ENCODE measurements around the gene RABAC1. TPM values are rescaled to one million over a fixed set of nuclear protein-coding genes. Genes with fewer than 3 reads are reported as not detected.

RABAC1 gene
- total RNA-seq, 1 donor from 2014 or later, result 146 TPM

- Mint-ChIP-seq H3K27ac (ENCODE audit: unreplicated experiment) (peak overlapping the region; percentile 12), H3K27me3 (ENCODE audit: unreplicated experiment) (peaks cover 27% of the 10 kb centered on the region), H3K9me3 (ENCODE audit: unreplicated experiment) (no peaks in the 10 kb centered on the region), H3K36me3 (ENCODE audit: low read depth, unreplicated experiment) (peaks cover 40% of the 10 kb centered on the region), H3K4me3 (ENCODE audit: unreplicated experiment) (peak overlapping the region; percentile 59), H3K4me1 (ENCODE audit: unreplicated experiment) (peaks cover 14% of the 10 kb centered on the region)
- no peak for TF ChIP-seq CTCF (IDR thresholded peaks at IDR 0.05; ENCODE audit: unreplicated experiment)
- no peak for DNase-seq (ENCODE audit: low spot score)
These were observed 52.0 kb downstream of the RABAC1 start for GRCh38 chr19:41906916-41907680.

Other genes with a start within 250 kb of the RABAC1 start
- gene CEACAM6, start 203.8 kb downstream of the RABAC1 start, total RNA-seq (ENCODE audit: unreplicated experiment), result not detected
- not detected for gene CEACAM3, start 162.7 kb downstream of the RABAC1 start, total RNA-seq (ENCODE audit: unreplicated experiment)
- not detected for gene LYPD4, start 114.6 kb downstream of the RABAC1 start, total RNA-seq (ENCODE audit: unreplicated experiment)
- not detected for gene DMRTC2, start 114.3 kb downstream of the RABAC1 start, total RNA-seq (ENCODE audit: unreplicated experiment)
- 3,886 TPM for gene RPS19, start 99.1 kb downstream of the RABAC1 start, total RNA-seq (ENCODE audit: unreplicated experiment)
- gene CD79A, start 82.0 kb downstream of the RABAC1 start, total RNA-seq (ENCODE audit: unreplicated experiment), result 1.1 TPM
- 113 TPM for gene ARHGEF1, start 76.1 kb downstream of the RABAC1 start, total RNA-seq (ENCODE audit: unreplicated experiment)
- 0.46 TPM for gene ERFL, start 30.9 kb downstream of the RABAC1 start, total RNA-seq (ENCODE audit: unreplicated experiment)
- gene ATP1A3, start 34.9 kb upstream of the RABAC1 start, total RNA-seq (ENCODE audit: unreplicated experiment), result not detected
- 18.4 TPM for gene GRIK5, start 110.9 kb upstream of the RABAC1 start, total RNA-seq (ENCODE audit: unreplicated experiment)
- gene ZNF574, start 116.8 kb upstream of the RABAC1 start, total RNA-seq (ENCODE audit: unreplicated experiment), result 19.7 TPM
- gene POU2F2, start 173.1 kb upstream of the RABAC1 start, total RNA-seq (ENCODE audit: unreplicated experiment), result 5.7 TPM

Measured in endothelial cell (in vitro differentiated cells).